Renal cortex interstitium (tissue), 11 donors: Measurements from ENCODE around the gene RMND5A. TPM values are rescaled to one million over a fixed set of nuclear protein-coding genes. Genes with fewer than 3 reads are reported as not detected.

ENCODE experiments used
- DNase-seq, 11 donors: peaks; one replicate each; pipeline ENCODE4 v3.0.0-alpha.2; 2013; ENCODE audit warnings: low read depth in 9 of 11, low spot score in 4 of 11; ENCODE audit errors: extremely low read depth in 1 of 11
- polyA plus RNA-seq, 3 donors: library from polyadenylated mRNA; unstranded; fragments of 120-200 nt; gene quantifications; one replicate each; pipeline ENCODE4 v1.2.1, GENCODE V29; 2013; ENCODE audit not compliant: insufficient read length in 3 of 3

Gene RMND5A
- polyA plus RNA-seq, 3 donors = 57.4 to 65.4 (median 57.7) TPM

- peak; percentile 63 to 87 (median 77) for DNase-seq
Observed at GRCh38 chr2:86808315-86809161, 88.4 kb downstream of the RMND5A start.

GRCh38 chr2:86809481-86810121 is 89.5 kb downstream of the RMND5A start:
- no peak for DNase-seq

GRCh38 chr2:86815611-86816010 is 95.5 kb downstream of the RMND5A start:
- no peak for DNase-seq

GRCh38 chr2:86818114-86818801 is 98.2 kb downstream of the RMND5A start:
- DNase-seq = no peak

GRCh38 chr2:86818957-86819356 is 98.9 kb downstream of the RMND5A start:
- no peak for DNase-seq

GRCh38 chr2:86821306-86821705 is 101.2 kb downstream of the RMND5A start:
- DNase-seq = no peak

GRCh38 chr2:86821842-86822241 is 101.8 kb downstream of the RMND5A start:
- DNase-seq = no peak

GRCh38 chr2:86822668-86823345 is 102.7 kb downstream of the RMND5A start:
- no peak for DNase-seq

GRCh38 chr2:86825036-86825692 is 105.1 kb downstream of the RMND5A start:
- no peak for DNase-seq

GRCh38 chr2:86825693-86826381 is 105.7 kb downstream of the RMND5A start:
- no peak for DNase-seq

- DNase-seq = no peak
Observed at GRCh38 chr2:86826951-86827350, 106.9 kb downstream of the RMND5A start.

Other genes starting within 250 kb of the RMND5A start
- gene CHMP3, start 156.8 kb upstream of the RMND5A start, polyA plus RNA-seq = 100 to 1,000 TPM; 124 to 145 (median 141) TPM
- 10 to 100 TPM; 32.6 to 39.6 (median 37.0) TPM for gene RNF103, start 96.4 kb upstream of the RMND5A start, polyA plus RNA-seq
- gene CD8A, start 70.6 kb downstream of the RMND5A start, polyA plus RNA-seq = under 1 TPM; 0.25 to 0.30 (median 0.26) TPM
- gene CD8B, start 141.6 kb downstream of the RMND5A start, polyA plus RNA-seq = 1 to 10 TPM in 2 of 3 donors, under 1 TPM in 1; 0.73 to 1.5 (median 1.2) TPM
- gene RGPD1, start 221.8 kb downstream of the RMND5A start, polyA plus RNA-seq = 1 to 10 TPM; 1.5 to 3.5 (median 1.8) TPM